Calu3 (cell line): Measurements from ENCODE around the gene CREB3L4. TPM values are rescaled to one million over a fixed set of nuclear protein-coding genes. Genes with fewer than 3 reads are reported as not detected.

Source experiments
- BruUV-seq: library from RNA; stranded (reverse); fragments of 400-500 nt; replicated peaks from 2 replicates; lab custom pipeline; 2021; lab: Mats Ljungman, UMichigan
- CTCF ChIA-PET: fragments of 300-600 bp; sonication (Branson Sonifier 250); formaldehyde crosslinking; loops from one replicate; lab custom pipeline; 2022; ENCODE audit warnings: antibody characterized with exemption; lab: Charles Lee
- DNase-seq: peaks from one replicate; pipeline ENCODE4 v3.0.0; 2022
- H3K27ac Mint-ChIP-seq: one replicate; pipeline ENCODE4 v1.8.0; 2022; ENCODE audit warnings: mixed read lengths; ENCODE audit not compliant: unreplicated experiment
- H3K27me3 Mint-ChIP-seq: one replicate; pipeline ENCODE4 v1.8.0; 2022; ENCODE audit warnings: mixed read lengths; ENCODE audit not compliant: unreplicated experiment
- H3K36me3 Mint-ChIP-seq: one replicate; pipeline ENCODE4 v1.8.0; 2022; ENCODE audit warnings: mild to moderate bottlenecking, moderate library complexity, mixed read lengths; ENCODE audit not compliant: insufficient read depth, unreplicated experiment
- H3K4me1 Mint-ChIP-seq: one replicate; pipeline ENCODE4 v1.8.0; 2022; ENCODE audit warnings: mild to moderate bottlenecking, low read depth, mixed read lengths; ENCODE audit not compliant: unreplicated experiment
- H3K4me3 Mint-ChIP-seq: one replicate; pipeline ENCODE4 v1.8.0; 2022; ENCODE audit warnings: mild to moderate bottlenecking, low read depth, moderate library complexity, mixed read lengths; ENCODE audit not compliant: unreplicated experiment
- H3K9me3 Mint-ChIP-seq: one replicate; pipeline ENCODE4 v1.8.0; 2022; ENCODE audit warnings: low read depth, mixed read lengths; ENCODE audit not compliant: unreplicated experiment
- CTCF ChIP-seq: fragments of 200-600 bp; IDR thresholded peaks from one replicate; pipeline ENCODE4 v1.8.0; 2022; ENCODE audit warnings: antibody characterized with exemption; ENCODE audit not compliant: unreplicated experiment
- intact Hi-C: fragments of 100-400 bp; cut with micrococcal nuclease; formaldehyde crosslinking; loops from one replicate; pipeline ENCODE4 v1.10.0; 2022; ENCODE audit not compliant: unreplicated experiment
- microRNA-seq: library from miRNA; unstranded; fragments of <30 nt; microRNA quantifications from one replicate; pipeline ENCODE4 v1.2.0, GENCODE V29; 2022
- total RNA-seq: library from RNA; stranded (reverse); gene quantifications from 2 replicates; pipeline ENCODE4 v1.2.3, GENCODE V29; 2022

Gene CREB3L4
- total RNA-seq, 1 experiment from 2014 or later, result 26.5 TPM

DNA sequence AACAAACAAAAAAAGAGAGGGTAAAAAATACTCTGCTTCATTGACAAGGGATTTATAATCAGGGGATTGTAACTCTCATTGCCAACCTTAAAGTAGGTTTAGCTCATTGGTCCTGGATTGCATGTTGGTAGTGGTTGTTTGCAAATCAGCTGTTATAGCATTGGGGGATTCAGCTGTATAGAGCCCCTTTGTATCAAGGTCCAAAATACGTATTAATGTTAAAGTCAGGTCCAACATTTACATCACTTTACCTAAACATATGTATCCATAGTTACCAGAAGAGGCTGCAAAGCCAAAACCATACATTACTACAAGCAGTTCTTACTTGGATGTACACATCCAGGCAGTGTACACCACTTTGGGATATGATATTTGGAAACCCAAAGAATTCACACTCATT is 52.2 kb downstream of the CREB3L4 start:
- intact Hi-C loops, result no loop called here
- H3K36me3 Mint-ChIP-seq, result no peaks in the 10 kb centered on the region
- no peak for TF ChIP-seq CTCF
- H3K27me3 Mint-ChIP-seq, result no peaks in the 10 kb centered on the region
- no peaks in the 10 kb centered on the region for H3K4me1 Mint-ChIP-seq
- CTCF ChIA-PET, result no interaction called here
- BruUV-seq, result no TSS peak
- no peak overlapping the region for H3K4me3 Mint-ChIP-seq
- no peak for DNase-seq
- H3K27ac Mint-ChIP-seq, result no peak overlapping the region
- H3K9me3 Mint-ChIP-seq, result no peaks in the 10 kb centered on the region

Small RNA genes within 50 kb of the gene (microRNA-seq; reads per million reads assigned to microRNA genes)
- not detected for gene MIR6737

Other genes with a start within 250 kb of the CREB3L4 start
- 55.9 and 57.1 TPM in 2 replicates for gene INTS3, start 239.9 kb upstream of the CREB3L4 start, total RNA-seq
- gene SLC27A3, start 192.5 kb upstream of the CREB3L4 start, total RNA-seq, result 9.0 and 11.9 TPM in 2 replicates
- gene GATAD2B, start 44.9 kb upstream of the CREB3L4 start, total RNA-seq, result 58.3 and 62.5 TPM in 2 replicates
- gene DENND4B, start 21.2 kb upstream of the CREB3L4 start, total RNA-seq, result 89.0 and 90.0 TPM in 2 replicates
- gene CRTC2, start 9.3 kb upstream of the CREB3L4 start, total RNA-seq, result 39.5 and 52.1 TPM in 2 replicates
- gene SLC39A1, start 4.4 kb upstream of the CREB3L4 start, total RNA-seq, result 138 and 152 TPM in 2 replicates
- 105 and 115 TPM in 2 replicates for gene JTB, start 9.8 kb downstream of the CREB3L4 start, total RNA-seq
- 87.5 and 95.0 TPM in 2 replicates for gene RAB13, start 18.4 kb downstream of the CREB3L4 start, total RNA-seq
- 1,532 and 1,783 TPM in 2 replicates for gene RPS27, start 22.9 kb downstream of the CREB3L4 start, total RNA-seq
- 0.12 TPM in 1 of 2 replicates, not detected in the other for gene NUP210L, start 187.2 kb downstream of the CREB3L4 start, total RNA-seq
- 564 and 582 TPM in 2 replicates for gene TPM3, start 224.2 kb downstream of the CREB3L4 start, total RNA-seq
- gene CFAP141, start 238.4 kb downstream of the CREB3L4 start, total RNA-seq, result not detected in 2 replicates